Right atrium auricular region (tissue), 2 donors: Measurements from ENCODE around the gene OR6K6. TPM values are rescaled to one million over a fixed set of nuclear protein-coding genes. Genes with fewer than 3 reads are reported as not detected.

Experiments
- DNase-seq: peaks from one replicate; pipeline ENCODE4 v3.0.0-alpha.2; 2019; ENCODE audit warnings: low spot score
- H3K27ac ChIP-seq, 2 donors: fragments of 200-600 bp; sonication (generic); 1 replicate in 1 of 2; 2 replicates in 1 of 2; pipeline ENCODE4 v1.5.1; 2016 to 2019
- H3K27me3 ChIP-seq, 2 donors: fragments of 200-600 bp; sonication (generic); one replicate each; pipeline versions ENCODE4 v1.5.1 to v1.6.0; 2017 to 2019
- H3K36me3 ChIP-seq: fragments of 200-600 bp; sonication (generic); one replicate; pipeline ENCODE4 v1.5.1; 2016
- H3K4me1 ChIP-seq, 2 donors: fragments of 200-600 bp; sonication (generic); one replicate each; pipeline versions ENCODE4 v1.5.1 to v1.6.0; 2017 to 2019
- H3K4me3 ChIP-seq, 2 donors: fragments of 200-600 bp; sonication (generic); 1 replicate in 1 of 2; 2 replicates in 1 of 2; pipeline ENCODE4 v1.5.1; 2017 to 2019; ENCODE audit warnings: mild to moderate bottlenecking in 1 of 2, moderate library complexity in 1 of 2
- H3K9me3 ChIP-seq, 2 donors: fragments of 200-600 bp; sonication (generic); one replicate each; pipeline ENCODE4 v1.5.1; 2019
- total RNA-seq, 2 donors: library from RNA; depleted of rRNA; stranded (reverse); fragments of >200 nt; gene quantifications; one replicate each; pipeline ENCODE4 v1.1.0, GENCODE V29; 2016
- TF ChIP-seq, protein P1 (sequence below), 2 donors: fragments of 200-600 bp; sonication (generic); IDR thresholded peaks; one replicate each; pipeline ENCODE4 v1.5.1; 2019; ENCODE audit warnings: antibody characterized with exemption in 2 of 2

OR6K6 gene
- total RNA-seq, 2 donors from 2014 or later = not detected

- H3K4me1 ChIP-seq = no peaks in the 10 kb centered on the region
- H3K27me3 ChIP-seq = no peaks in the 10 kb centered on the region
- H3K4me3 ChIP-seq = no peak overlapping the region
- H3K27ac ChIP-seq = no peak overlapping the region
- no peak for DNase-seq
- TF ChIP-seq, protein P1, sequence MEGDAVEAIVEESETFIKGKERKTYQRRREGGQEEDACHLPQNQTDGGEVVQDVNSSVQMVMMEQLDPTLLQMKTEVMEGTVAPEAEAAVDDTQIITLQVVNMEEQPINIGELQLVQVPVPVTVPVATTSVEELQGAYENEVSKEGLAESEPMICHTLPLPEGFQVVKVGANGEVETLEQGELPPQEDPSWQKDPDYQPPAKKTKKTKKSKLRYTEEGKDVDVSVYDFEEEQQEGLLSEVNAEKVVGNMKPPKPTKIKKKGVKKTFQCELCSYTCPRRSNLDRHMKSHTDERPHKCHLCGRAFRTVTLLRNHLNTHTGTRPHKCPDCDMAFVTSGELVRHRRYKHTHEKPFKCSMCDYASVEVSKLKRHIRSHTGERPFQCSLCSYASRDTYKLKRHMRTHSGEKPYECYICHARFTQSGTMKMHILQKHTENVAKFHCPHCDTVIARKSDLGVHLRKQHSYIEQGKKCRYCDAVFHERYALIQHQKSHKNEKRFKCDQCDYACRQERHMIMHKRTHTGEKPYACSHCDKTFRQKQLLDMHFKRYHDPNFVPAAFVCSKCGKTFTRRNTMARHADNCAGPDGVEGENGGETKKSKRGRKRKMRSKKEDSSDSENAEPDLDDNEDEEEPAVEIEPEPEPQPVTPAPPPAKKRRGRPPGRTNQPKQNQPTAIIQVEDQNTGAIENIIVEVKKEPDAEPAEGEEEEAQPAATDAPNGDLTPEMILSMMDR (IDR thresholded peaks at IDR 0.05) = no peak
- no peaks in the 10 kb centered on the region for H3K36me3 ChIP-seq
- no peaks in the 10 kb centered on the region for H3K9me3 ChIP-seq
Measured at GRCh38 chr1:158793604-158794003, 39.1 kb downstream of the OR6K6 start.

- Histone ChIP-seq H3K4me1 (no peaks in the 10 kb centered on the region), H3K36me3 (no peaks in the 10 kb centered on the region)
- DNase-seq = no peak
Measured at GRCh38 chr1:158794247-158794646, 39.7 kb downstream of the OR6K6 start.

GRCh38 chr1:158798531-158798930 lies 44.0 kb downstream of the OR6K6 start:
- Histone ChIP-seq H3K4me3 (no peak overlapping the region), H3K36me3 (no peaks in the 10 kb centered on the region), H3K27ac (no peak overlapping the region), H3K4me1 (no peaks in the 10 kb centered on the region), H3K27me3 (no peaks in the 10 kb centered on the region), H3K9me3 (no peaks in the 10 kb centered on the region)
- no peak for DNase-seq
- TF ChIP-seq, protein P1 (IDR thresholded peaks at IDR 0.05) = peak in 1 of 2 donors; percentile 22

More at GRCh38 chr1:158794247-158794646, 39.7 kb downstream of the OR6K6 start:
- H3K27me3 ChIP-seq = no peaks in the 10 kb centered on the region
- H3K27ac ChIP-seq = no peak overlapping the region
- H3K4me3 ChIP-seq = no peak overlapping the region
- TF ChIP-seq, protein P1 (IDR thresholded peaks at IDR 0.05) = no peak
- no peaks in the 10 kb centered on the region for H3K9me3 ChIP-seq

GRCh38 chr1:158799689-158800088 lies 45.2 kb downstream of the OR6K6 start:
- Histone ChIP-seq H3K27me3 (no peaks in the 10 kb centered on the region), H3K4me1 (no peaks in the 10 kb centered on the region), H3K36me3 (no peaks in the 10 kb centered on the region), H3K27ac (no peak overlapping the region), H3K9me3 (no peaks in the 10 kb centered on the region), H3K4me3 (no peak overlapping the region)
- DNase-seq = no peak
- TF ChIP-seq, protein P1 (IDR thresholded peaks at IDR 0.05) = no peak

DNA sequence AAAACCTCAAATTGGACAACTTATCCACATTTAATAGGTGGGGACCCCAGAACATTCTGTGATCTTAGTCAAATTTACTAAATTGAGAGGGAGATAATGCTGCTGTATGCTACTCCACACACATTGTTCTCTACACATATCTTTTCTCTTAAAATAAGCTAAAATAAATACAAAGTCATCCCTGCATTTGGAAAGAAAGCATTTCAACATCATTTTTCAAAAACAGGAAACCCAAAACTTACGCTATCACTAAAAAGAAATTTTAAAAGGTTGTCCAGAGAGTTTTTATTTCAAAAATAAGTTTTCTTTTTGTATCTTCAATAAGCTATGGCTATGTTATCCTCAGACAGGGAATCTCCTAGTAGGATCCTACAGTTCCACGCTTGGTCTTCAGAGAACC lies 46.0 kb downstream of the OR6K6 start:
- Histone ChIP-seq H3K27me3 (no peaks in the 10 kb centered on the region), H3K36me3 (no peaks in the 10 kb centered on the region), H3K4me1 (no peaks in the 10 kb centered on the region), H3K4me3 (no peak overlapping the region), H3K27ac (no peak overlapping the region), H3K9me3 (no peaks in the 10 kb centered on the region)
- TF ChIP-seq, protein P1 (IDR thresholded peaks at IDR 0.05) = no peak
- DNase-seq = no peak

- no peaks in the 10 kb centered on the region for H3K9me3 ChIP-seq
- H3K36me3 ChIP-seq = no peaks in the 10 kb centered on the region
- no peak overlapping the region for H3K4me3 ChIP-seq
- no peaks in the 10 kb centered on the region for H3K27me3 ChIP-seq
- H3K4me1 ChIP-seq = no peaks in the 10 kb centered on the region
- DNase-seq = no peak
- TF ChIP-seq, protein P1 (IDR thresholded peaks at IDR 0.05) = no peak
- H3K27ac ChIP-seq = no peak overlapping the region
Measured at GRCh38 chr1:158801396-158801795, 46.9 kb downstream of the OR6K6 start.
